Stimulated activated naive CD4-positive, alpha-beta T cell treated with Interleukin-2 at 50 U/mL for 16 hours (primary cell): ENCODE measurements around the gene CHST8.
"Not testable (repeated sequence)": the region's sequence is repeated elsewhere in the genome, so short reads cannot be mapped to it uniquely, and the experiment has no call there.

Experiments
- DNase-seq: peaks from one replicate; lab custom pipeline; 2025; lab: John Stamatoyannopoulos, UW

Gene CHST8

DNA sequence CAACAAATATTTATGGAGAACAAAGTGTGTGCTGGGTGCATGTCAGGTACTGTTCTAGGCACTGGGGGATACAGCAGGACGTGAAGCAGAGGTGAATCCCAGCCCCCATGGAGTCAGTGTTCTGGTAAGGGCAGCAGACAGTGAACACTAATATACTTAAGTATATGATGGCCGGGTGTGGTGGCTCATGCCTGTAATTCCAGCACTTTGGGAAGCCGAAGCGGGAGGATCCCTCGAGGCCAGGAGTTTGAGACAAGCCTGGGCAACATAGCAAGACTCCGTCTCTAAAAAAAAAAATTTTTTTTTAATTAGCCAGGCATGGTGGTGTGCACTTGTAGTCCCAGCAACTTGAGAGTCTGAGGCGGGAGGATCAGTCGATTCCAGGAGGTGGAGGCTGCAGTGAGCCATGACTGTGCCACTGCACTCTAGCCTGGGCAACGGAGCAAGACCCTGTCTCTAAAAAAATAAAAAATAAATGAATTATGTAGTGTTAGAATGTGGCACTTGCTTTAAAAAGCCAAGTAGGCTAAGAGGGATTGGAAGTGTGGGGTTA, 22.6 kb downstream of the CHST8 start:
- DNase-seq: no peak

DNA sequence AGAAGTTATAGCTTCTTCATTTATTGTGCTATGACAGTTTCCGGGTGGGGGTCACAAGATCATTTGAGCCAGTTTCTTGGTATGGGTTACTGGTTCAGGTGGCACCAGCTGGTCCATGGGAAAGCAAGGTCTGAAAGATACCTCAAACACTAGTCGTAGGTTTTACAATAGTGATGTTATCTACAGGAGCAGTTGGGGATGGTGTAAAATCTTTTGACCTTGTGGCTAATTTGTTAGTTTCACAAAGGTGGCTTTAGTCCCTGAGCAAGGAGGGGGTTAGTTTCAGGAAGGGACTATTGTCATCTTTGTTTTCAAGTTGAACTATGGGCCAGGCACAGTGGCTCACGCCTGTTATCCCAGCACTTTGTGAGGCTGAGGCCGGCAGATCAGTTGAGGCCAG, 24.6 kb downstream of the CHST8 start:
- DNase-seq: no peak

- DNase-seq: no peak
These were observed 25.4 kb downstream of the CHST8 start for GRCh38 chr19:33647146-33647545.

DNA sequence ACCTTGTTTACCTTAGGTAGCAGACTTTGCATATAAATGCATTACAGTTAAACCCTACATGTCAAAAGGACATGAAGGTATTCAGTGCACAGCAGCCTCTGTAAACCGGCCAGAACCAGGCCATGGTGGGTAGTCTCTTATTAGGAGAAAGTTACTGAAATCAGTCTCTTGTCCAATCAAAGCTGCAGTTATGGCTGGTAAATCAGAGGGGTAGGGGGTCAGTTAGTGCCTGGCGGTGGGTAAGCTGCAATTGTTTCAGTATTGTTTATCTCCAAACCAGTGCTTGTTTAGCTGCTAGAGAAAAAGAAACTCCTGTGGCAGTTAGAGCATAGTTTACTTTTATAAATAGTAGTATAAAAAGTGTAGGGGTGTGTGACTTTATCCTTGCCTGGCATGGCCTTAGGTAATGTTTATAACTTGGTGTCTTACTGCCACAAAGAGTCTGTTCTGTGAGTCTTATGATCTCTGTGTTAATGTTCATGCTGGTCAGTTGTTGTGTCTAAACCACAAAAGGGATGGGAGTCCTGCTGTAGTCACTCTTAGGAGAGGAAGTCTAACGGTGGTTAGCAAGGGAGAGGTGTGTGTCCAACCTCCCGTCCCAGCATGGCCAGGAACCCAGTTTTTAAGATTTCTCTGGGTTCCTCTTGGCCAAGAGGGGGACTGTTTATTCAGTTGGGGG, 28.0 kb downstream of the CHST8 start:
- no peak for DNase-seq

DNA sequence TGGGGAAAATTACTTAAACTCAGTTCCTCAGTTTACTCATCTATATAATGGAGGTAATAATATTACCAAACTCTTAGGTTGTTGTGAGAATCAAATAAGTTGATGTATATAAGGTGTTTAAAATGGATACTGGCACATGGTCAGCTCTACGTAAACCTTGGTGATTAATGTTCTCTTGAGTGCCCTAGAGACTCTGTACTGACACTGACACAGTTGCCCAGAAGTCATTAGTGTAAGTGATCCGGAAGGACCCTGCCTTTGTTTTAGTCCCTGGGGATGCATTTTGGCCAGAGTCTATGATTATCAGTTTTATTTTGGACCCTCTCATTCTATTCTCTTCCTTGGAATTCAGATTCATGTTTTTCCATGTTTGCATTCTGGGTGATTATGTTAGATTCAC, 31.9 kb downstream of the CHST8 start:
- no peak for DNase-seq

DNA sequence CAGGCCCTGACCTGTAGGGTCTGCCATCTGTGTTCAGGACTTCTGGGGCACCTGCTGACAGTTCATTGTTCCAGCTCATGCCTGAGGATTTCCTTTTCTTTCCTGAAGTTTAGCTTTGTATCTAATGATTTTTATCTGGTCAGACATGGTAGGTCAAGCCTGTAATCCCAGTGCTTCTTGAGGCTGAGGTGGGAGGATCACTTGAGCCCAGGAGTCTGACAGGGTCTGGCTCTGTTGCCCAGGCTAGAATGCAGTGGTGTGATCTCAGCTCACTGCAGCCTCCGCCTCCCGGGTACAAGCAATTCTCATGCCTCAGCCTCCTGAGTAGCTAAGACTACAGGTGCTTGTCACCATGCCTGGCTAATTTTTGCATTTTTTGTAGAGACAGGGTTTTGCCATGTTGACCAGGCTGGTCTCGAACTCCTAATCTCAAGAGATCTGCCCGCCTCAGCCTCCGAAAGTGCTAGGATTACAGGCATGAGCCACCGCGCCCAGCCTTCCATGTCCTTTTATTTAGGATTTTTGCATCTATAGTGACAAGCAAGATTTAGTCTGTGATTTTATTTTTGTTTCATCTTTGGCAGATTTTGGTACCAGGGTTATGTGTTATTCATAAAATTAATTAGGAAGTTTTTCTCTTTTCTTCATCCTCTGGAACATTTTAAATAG, 33.2 kb downstream of the CHST8 start:
- no peak for DNase-seq

- no peak for DNase-seq
These were observed 38.1 kb downstream of the CHST8 start for GRCh38 chr19:33659835-33660234.

DNA sequence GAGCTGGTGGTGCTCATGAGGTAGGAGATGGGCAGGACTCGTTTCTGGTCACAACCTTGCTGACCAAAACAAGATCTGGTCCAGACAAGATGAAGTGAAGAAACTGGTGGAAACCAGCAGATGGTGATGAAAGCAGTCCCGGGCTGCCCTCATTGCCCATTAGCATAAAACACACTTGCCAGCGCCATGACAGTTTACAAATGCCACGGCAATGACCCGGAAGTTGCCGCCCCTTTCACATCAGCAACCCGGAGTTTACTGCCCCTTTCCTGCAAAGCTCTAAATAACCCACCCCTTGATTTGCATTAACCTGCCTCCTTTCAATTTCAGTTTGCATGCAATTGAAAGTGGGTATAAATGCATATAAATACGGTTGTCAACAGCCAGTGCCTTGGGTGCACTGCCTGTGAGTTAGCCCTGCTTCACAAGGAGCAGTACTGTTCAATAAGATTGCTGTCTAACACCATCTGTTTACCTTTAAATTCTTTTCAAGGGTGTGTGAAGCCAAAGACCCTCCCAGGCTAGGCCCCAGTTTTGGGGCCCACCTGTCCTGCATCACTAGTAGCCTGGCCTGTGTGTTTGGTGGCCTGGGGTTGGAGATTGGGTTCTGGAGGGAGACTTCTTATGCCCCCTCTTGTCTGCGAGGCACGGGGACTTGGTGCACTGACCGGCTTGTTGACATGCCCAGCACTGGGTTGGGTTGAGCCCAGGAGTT, 38.8 kb downstream of the CHST8 start:
- DNase-seq: no peak

GRCh38 chr19:33661336-33661735, 39.6 kb downstream of the CHST8 start:
- DNase-seq: no peak

GRCh38 chr19:33662391-33663092, 40.8 kb downstream of the CHST8 start:
- no peak for DNase-seq

GRCh38 chr19:33663316-33663715, 41.6 kb downstream of the CHST8 start:
- not testable (repeated sequence) for DNase-seq

DNA sequence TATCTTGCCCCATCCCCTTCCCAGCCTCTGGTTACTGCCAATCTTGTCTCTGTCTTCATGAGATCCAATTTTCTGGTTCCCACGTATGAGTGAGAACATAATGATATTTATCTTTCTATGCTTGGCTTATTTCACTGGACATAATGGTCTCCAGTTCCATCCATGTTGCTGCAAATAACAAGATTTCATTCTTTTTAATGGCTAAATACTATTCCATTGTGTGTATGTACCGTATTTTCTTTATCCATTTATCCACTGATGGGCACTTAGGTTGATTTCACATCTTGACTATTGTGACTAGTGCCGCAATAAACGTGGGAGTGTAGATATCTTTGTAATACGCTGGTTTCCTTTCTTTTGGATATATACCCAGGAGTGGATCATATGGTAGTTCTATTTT, 43.0 kb downstream of the CHST8 start:
- no peak for DNase-seq

DNA sequence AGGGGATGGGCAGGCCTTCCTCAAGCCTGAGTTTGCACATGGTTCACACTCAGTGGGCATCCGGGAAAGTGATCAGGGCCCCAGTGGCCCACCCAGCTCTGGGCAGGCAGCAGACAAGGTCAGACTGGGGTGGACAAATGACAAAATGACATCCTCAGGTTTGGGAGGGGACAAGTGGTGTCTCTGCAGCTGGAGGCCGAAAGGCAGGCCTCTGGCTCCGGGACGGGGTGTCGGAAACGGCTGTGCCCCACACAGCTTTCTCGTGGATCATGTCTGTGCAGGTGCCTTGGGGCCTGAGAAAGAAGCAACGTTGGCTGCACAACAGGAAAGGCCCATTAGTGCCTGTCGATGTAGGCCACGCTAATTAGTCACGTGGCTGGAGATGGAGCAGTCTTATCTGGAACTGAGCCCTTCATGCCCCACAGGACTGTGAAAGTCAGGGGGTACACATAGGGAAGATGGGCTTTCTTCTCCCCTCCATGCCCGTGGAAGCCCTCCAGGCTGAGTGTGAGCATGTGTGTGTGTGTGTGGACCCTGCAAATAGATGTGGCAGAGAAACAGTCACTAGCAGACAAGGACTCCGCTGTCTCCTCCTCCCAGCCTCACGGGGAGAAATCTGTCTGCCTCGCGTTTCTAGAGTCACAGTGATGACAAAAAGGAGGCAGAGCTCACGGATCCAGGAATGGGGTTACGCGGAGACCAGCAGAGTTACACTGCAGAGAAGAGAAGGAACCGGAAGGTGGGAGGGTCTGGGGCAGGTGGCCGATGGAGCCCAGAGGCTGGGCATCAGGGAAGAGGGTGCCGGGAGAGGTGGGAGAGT, 44.2 kb downstream of the CHST8 start:
- no peak for DNase-seq

DNA sequence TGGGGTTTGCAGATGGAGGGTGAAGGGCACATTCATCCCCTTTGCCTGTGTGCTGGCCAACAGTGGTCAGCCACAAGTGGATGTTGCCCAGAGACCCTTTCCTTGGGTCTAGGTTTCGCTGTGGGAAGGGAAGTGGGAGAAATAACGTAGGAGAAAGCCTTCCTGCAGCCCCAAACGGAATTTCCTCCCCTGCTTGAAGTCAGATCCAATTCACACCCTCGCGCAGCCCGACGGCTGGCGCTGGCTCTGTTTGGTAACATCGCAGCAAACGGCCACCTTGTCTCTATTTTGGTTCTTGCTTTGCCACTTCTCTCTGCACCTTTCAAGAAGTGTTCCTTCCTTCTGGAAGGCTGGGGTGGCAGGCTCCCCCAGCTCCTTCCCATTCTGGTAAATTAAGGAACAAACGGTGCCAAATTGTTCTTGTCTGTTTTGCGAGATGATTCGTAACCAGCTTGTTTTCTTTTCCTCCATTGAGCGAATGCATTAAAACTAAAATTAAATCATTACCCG, 45.4 kb downstream of the CHST8 start:
- DNase-seq: no peak

DNA sequence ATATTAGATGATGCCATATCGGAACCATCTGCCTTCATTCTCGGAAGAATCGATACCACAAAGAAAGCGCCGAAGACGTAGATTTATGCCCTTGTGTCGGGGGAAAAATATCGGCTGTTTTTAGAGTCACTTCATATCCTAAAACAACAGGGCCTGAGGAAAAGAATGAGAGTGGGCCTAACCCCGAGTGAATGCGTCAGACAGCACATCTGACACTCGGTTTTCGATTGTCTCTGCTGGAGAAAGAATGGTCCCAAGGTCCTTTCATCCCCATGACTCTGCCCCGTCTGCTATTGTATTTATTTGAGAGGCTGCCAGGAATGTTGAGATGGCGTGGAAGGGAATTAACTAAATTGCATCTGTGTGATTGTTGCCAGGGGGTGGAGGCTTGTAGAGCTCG, 46.1 kb downstream of the CHST8 start:
- DNase-seq: no peak

GRCh38 chr19:33668968-33669367, 47.2 kb downstream of the CHST8 start:
- DNase-seq: no peak

DNA sequence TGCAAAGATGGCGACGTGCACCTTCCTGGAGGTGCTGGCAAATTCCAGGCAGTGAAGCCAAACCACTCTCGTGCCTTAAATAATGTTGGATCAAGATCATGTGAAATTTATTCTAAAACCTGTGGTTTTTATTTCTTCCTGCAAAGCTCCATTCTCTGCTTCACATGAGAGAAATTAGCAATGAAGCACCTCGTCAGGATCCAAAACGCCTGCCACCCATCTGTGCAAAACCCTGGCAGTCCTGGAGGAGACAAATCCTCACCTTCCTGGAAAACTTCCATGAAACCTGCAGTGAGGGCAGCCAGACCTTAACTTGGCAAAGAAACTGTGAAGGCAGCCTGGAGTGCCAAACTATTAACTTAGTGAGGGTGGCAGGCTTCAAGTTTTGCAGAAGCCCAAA, 47.6 kb downstream of the CHST8 start:
- no peak for DNase-seq

- DNase-seq: no peak
These were observed 48.6 kb downstream of the CHST8 start for GRCh38 chr19:33670398-33670797.

DNA sequence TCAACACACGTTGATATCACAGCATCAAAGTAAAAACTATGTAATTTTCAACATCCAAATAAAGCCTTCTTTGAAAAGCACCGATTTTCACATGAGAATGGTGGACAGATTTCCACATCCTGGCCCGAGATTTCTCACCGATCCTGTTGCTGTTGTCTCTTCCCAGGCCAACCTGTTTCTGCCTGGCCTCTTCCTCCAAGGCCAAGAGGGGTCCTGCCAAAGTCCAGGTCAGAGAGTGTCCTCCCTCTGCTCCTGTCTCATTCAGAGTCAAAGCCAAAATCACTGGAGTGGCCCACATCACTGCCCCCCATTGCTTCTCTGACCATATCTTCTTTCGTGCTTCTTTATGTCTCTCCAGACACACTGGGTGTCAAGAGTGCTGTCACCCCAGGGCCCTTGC, 49.5 kb downstream of the CHST8 start:
- DNase-seq: no peak

DNA sequence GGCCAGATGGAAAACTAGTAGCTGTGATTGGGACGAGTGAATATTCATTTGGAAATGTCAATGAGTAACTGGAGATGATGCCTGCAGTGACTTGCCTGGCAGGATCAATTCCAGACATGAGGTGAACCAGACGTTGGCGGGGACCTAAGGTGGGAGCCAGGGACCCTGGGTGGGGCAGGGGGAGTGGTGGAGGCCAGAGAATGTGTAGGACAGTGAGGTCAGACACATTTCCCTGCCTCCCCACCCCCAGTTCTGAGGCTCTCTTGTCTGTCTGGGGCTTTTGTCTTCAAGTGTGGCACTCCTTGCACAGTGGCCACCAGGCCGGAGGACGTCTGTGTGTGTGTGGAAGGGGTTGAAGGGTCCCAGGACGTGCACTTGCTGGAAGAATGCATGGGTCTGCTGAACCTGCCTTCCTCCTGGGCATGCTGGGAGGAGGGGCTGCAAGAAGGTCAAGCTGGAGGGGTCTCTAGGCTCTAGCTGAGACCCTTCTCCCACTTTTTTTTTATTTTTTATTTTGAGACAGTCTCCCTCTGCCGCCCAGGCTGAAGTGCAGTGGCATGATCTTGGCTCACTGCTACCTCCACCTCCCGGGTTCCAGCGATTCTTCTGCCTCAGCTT, 51.6 kb downstream of the CHST8 start:
- DNase-seq: no peak
